Cardiac septum (tissue), 1 donor: ENCODE results near the gene OR10G3. TPM values are rescaled to one million over a fixed set of nuclear protein-coding genes. Genes with fewer than 3 reads are reported as not detected.

Experiments
- total RNA-seq: library from RNA; stranded (reverse); fragmentation: NEBNext Ultra II Directional; extraction: Animal tissue kit (Norgen Biotek cat#: 25700); gene quantifications from one replicate; pipeline ENCODE4 v1.2.1, GENCODE V29; 2021
- donor health status: DM: no; HTN: no; CAD: no.

The OR10G3 gene
- total RNA-seq, 1 donor from 2014 or later = not detected

Other genes starting within 250 kb of the OR10G3 start
- gene SUPT16H, start 196.1 kb downstream of the OR10G3 start, total RNA-seq = 31.7 TPM
- 38.3 TPM for gene CHD8, start 124.0 kb downstream of the OR10G3 start, total RNA-seq
- 22.6 TPM for gene RAB2B, start 103.1 kb downstream of the OR10G3 start, total RNA-seq
- gene TOX4, start 102.9 kb downstream of the OR10G3 start, total RNA-seq = 75.2 TPM
- gene METTL3, start 68.7 kb downstream of the OR10G3 start, total RNA-seq = 28.1 TPM
- 2.6 TPM for gene SALL2, start 53.7 kb downstream of the OR10G3 start, total RNA-seq
- not detected for gene OR10G2, start 54.9 kb upstream of the OR10G3 start, total RNA-seq
- gene OR4E2, start 73.8 kb upstream of the OR10G3 start, total RNA-seq = not detected
- gene OR4E1, start 93.7 kb upstream of the OR10G3 start, total RNA-seq = not detected